Endothelial cell (in vitro differentiated cells): ENCODE results near the gene UROC1. TPM values are rescaled to one million over a fixed set of nuclear protein-coding genes. Genes with fewer than 3 reads are reported as not detected.

Source experiments
- DNase-seq: peaks from one replicate; pipeline ENCODE4 v3.0.0; 2021; ENCODE audit warnings: low spot score
- H3K27ac Mint-ChIP-seq: one replicate; pipeline ENCODE4 v1.8.0; 2021; ENCODE audit warnings: mixed read lengths, inconsistent platforms; ENCODE audit not compliant: unreplicated experiment
- H3K27me3 Mint-ChIP-seq: one replicate; pipeline ENCODE4 v1.8.0; 2021; ENCODE audit warnings: mild to moderate bottlenecking, moderate library complexity, mixed read lengths, inconsistent platforms; ENCODE audit not compliant: unreplicated experiment
- H3K36me3 Mint-ChIP-seq: one replicate; pipeline ENCODE4 v1.8.0; 2021; ENCODE audit warnings: mild to moderate bottlenecking, low read depth, mixed read lengths, inconsistent platforms; ENCODE audit not compliant: unreplicated experiment
- H3K4me1 Mint-ChIP-seq: one replicate; pipeline ENCODE4 v1.8.0; 2021; ENCODE audit warnings: mild to moderate bottlenecking, mixed read lengths, inconsistent platforms; ENCODE audit not compliant: unreplicated experiment
- H3K4me3 Mint-ChIP-seq: one replicate; pipeline ENCODE4 v1.8.0; 2021; ENCODE audit warnings: mild to moderate bottlenecking, mixed read lengths, inconsistent platforms; ENCODE audit not compliant: unreplicated experiment
- H3K9me3 Mint-ChIP-seq: one replicate; pipeline ENCODE4 v1.8.0; 2021; ENCODE audit warnings: mixed read lengths, inconsistent platforms; ENCODE audit not compliant: unreplicated experiment
- total RNA-seq: library from RNA; stranded (reverse); fragmentation: NEBNext Ultra II Directional; extraction: Animal tissue kit (Norgen Biotek cat#: 25700); gene quantifications from one replicate; pipeline ENCODE4 v1.2.1, GENCODE V29; 2021; ENCODE audit not compliant: unreplicated experiment
- TF ChIP-seq, protein P1 (sequence below): fragments of 200-600 bp; sonication (generic); IDR thresholded peaks from one replicate; pipeline ENCODE4 v1.5.0; 2021; ENCODE audit warnings: antibody characterized with exemption; ENCODE audit not compliant: unreplicated experiment

The UROC1 gene
- total RNA-seq, 1 donor from 2014 or later = not detected

DNA sequence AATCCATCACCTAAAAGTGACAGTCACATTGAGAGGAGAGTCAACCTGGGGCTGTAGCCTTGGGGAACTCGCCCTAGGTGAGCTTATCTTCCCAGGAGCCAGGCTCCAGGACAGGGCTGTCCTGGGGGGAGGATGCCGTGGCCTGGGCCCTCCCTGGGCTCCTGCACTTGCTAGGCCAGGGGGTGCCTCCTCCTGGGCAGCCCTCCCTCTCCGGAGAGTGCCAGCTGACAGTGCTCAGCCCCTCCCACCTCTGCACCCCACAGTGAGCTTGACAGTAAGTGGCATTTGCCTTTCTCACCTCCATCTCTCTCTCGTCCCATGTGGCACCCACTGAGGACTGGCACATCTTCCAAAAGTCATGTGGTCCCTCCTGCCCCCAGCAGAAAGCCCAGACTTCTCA, 19.1 kb downstream of the UROC1 start:
- TF ChIP-seq, protein P1, sequence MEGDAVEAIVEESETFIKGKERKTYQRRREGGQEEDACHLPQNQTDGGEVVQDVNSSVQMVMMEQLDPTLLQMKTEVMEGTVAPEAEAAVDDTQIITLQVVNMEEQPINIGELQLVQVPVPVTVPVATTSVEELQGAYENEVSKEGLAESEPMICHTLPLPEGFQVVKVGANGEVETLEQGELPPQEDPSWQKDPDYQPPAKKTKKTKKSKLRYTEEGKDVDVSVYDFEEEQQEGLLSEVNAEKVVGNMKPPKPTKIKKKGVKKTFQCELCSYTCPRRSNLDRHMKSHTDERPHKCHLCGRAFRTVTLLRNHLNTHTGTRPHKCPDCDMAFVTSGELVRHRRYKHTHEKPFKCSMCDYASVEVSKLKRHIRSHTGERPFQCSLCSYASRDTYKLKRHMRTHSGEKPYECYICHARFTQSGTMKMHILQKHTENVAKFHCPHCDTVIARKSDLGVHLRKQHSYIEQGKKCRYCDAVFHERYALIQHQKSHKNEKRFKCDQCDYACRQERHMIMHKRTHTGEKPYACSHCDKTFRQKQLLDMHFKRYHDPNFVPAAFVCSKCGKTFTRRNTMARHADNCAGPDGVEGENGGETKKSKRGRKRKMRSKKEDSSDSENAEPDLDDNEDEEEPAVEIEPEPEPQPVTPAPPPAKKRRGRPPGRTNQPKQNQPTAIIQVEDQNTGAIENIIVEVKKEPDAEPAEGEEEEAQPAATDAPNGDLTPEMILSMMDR = no peak
- peaks cover 6% of the 10 kb centered on the region for H3K27me3 Mint-ChIP-seq
- H3K4me1 Mint-ChIP-seq = no peaks in the 10 kb centered on the region
- H3K27ac Mint-ChIP-seq = no peak overlapping the region
- DNase-seq = no peak
- no peak overlapping the region for H3K4me3 Mint-ChIP-seq
- no peaks in the 10 kb centered on the region for H3K9me3 Mint-ChIP-seq
- no peaks in the 10 kb centered on the region for H3K36me3 Mint-ChIP-seq

DNA sequence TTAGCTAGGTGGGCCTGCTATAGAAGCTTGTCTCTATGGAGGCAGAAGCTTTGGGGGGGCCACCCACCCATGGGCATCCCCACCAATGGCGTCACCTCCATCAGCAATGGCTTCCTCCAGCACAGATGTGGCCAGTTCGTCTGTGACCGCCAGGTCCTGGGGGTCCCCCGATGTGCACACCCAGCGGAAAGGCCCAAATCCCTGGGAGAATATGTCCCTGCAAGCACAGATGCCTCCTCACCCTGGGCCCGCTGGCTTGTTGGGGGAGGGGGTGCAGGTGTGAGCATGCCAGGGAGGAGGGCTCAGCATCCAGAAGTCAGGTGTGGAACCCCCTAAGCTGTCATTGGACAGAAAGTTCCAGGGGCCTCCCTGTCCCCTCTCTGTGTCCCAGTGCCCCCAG, 19.6 kb downstream of the UROC1 start:
- no peaks in the 10 kb centered on the region for H3K36me3 Mint-ChIP-seq
- DNase-seq = no peak
- TF ChIP-seq, protein P1 = no peak
- H3K9me3 Mint-ChIP-seq = no peaks in the 10 kb centered on the region
- H3K27ac Mint-ChIP-seq = no peak overlapping the region
- H3K27me3 Mint-ChIP-seq = peaks cover 8% of the 10 kb centered on the region
- no peaks in the 10 kb centered on the region for H3K4me1 Mint-ChIP-seq
- H3K4me3 Mint-ChIP-seq = no peak overlapping the region

DNA sequence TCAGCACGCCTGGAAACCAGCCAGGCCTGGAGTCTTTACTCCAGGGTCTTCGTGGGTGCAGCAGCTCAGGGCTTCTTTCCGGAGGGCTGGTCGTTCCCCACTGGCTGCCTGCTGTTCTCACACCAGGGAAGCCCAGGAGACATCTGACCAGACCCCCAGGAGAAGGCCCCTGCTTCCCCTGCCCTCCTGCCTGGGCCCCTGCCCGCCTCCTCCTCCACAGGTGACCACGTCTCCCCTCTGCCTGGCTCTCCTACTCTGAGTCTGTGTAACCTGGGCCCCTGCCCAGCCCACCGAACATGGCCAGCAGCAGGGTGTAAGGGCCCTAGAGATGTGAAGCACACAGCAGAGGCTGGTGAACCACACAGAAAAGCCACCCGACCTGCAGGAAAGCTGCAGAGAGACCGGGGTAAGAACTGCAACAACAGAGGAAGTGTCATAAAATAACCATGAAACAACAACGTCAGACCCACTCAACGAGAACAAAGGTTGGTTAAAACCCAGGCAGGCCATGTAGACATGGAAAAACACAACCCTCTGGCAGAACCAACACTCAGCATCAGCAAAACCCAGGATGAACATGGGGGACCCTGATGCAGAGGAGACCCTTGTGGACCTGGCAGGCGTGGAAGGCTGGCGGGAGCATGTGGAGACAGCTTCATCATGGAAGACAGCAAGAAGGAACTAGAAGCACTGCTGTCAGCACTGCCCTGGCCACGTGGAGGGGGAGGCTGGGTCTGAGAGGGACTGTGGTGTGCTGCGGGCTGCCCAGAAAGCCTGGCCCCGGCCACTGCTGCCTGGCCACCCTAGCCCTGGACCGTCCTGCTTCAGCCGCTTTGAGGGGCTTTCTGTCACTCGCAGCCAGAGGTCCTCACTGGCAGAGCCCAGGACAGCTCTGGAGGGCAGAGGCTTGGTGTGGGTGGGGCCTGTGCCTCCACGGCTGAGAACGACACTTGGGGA, 20.4 kb downstream of the UROC1 start:
- H3K9me3 Mint-ChIP-seq = no peaks in the 10 kb centered on the region
- DNase-seq = no peak
- TF ChIP-seq, protein P1 = no peak
- H3K27ac Mint-ChIP-seq = no peak overlapping the region
- peaks cover 8% of the 10 kb centered on the region for H3K27me3 Mint-ChIP-seq
- H3K36me3 Mint-ChIP-seq = no peaks in the 10 kb centered on the region
- H3K4me1 Mint-ChIP-seq = no peaks in the 10 kb centered on the region
- no peak overlapping the region for H3K4me3 Mint-ChIP-seq

DNA sequence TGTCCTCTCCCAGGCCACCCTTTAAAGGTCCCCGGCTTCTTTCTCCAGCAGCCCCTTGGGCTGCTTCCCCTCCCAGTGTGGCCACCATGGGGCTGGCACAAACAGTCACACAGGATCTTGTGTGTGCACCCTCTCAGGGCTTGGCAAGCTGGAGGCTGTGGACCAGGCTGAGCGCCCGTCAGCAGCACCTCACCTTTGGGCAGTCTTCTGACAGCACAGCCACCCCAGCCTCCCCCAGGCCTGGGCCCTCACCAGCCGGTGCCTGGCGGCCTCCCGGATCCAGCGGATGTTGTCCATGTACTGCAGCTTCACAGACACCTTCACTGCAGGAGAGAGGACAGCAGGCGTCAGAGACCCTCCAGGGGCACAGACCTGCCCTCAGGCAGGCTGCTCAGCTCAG, 21.8 kb downstream of the UROC1 start:
- no peak for DNase-seq
- H3K27me3 Mint-ChIP-seq = peaks cover 9% of the 10 kb centered on the region
- H3K4me3 Mint-ChIP-seq = no peak overlapping the region
- TF ChIP-seq, protein P1 = no peak
- no peaks in the 10 kb centered on the region for H3K4me1 Mint-ChIP-seq
- no peaks in the 10 kb centered on the region for H3K36me3 Mint-ChIP-seq
- H3K9me3 Mint-ChIP-seq = no peaks in the 10 kb centered on the region
- no peak overlapping the region for H3K27ac Mint-ChIP-seq

DNA sequence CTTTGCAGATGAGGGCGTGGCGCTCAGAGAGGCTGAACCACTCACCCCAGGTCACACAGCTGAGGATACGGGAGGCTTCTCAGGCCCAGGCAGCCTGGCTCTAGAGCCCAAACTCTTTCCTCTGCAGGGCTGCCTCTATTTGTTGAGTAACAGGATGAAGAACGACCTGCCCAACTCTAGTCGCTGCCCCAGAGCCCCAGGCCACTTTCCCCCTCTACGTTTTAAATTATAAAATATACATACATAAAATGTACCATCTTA, 22.7 kb downstream of the UROC1 start:
- no peak overlapping the region for H3K27ac Mint-ChIP-seq
- H3K9me3 Mint-ChIP-seq = no peaks in the 10 kb centered on the region
- peaks cover 2% of the 10 kb centered on the region for H3K4me1 Mint-ChIP-seq
- no peak for DNase-seq
- H3K36me3 Mint-ChIP-seq = no peaks in the 10 kb centered on the region
- H3K4me3 Mint-ChIP-seq = no peak overlapping the region
- peaks cover 9% of the 10 kb centered on the region for H3K27me3 Mint-ChIP-seq
- TF ChIP-seq, protein P1 = no peak
